C4-2B (cell line): ENCODE results near the gene RAB11A.
"Not testable (repeated sequence)": the region's sequence is repeated elsewhere in the genome, so short reads cannot be mapped to it uniquely, and the experiment has no call there.

Experiments
- H3K27ac ChIP-seq: fragments of 450-650 bp; 2 replicates; pipeline ENCODE4 v1.5.1; 2017
- CTCF ChIP-seq: fragments of 450-650 bp; conservative IDR thresholded peaks from 2 replicates; pipeline ENCODE4 v1.5.1; 2017; ENCODE audit warnings: mild to moderate bottlenecking
- ZFX ChIP-seq: fragments of 450-650 bp; IDR thresholded peaks from 2 replicates; pipeline ENCODE4 v1.6.1; 2017

The RAB11A gene

DNA sequence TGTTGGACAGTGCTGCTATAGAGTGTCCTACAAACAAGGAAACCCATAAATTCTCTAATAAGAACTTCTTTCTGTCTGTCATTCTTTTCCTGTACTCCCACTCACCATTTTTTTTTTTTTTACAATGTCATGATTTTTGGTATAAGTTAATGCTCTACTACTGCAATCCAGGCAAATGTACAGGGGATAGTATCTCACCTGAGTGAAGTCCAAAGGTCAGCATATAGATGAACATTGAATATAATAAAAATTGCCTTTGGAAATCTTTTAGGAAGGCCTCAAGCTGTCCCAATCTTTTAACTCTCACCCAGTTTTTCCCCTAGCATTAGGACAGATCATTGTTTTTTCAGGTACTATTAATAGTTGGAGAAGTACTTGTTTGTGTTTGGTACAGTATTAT, 21.3 kb upstream of the RAB11A start:
- TF ChIP-seq CTCF (no peak), ZFX (no peak)
- no peak overlapping the region for H3K27ac ChIP-seq

- no peak overlapping the region for H3K27ac ChIP-seq
- no peak for TF ChIP-seq CTCF
Observed at GRCh38 chr15:65851981-65852380, 17.3 kb upstream of the RAB11A start.

DNA sequence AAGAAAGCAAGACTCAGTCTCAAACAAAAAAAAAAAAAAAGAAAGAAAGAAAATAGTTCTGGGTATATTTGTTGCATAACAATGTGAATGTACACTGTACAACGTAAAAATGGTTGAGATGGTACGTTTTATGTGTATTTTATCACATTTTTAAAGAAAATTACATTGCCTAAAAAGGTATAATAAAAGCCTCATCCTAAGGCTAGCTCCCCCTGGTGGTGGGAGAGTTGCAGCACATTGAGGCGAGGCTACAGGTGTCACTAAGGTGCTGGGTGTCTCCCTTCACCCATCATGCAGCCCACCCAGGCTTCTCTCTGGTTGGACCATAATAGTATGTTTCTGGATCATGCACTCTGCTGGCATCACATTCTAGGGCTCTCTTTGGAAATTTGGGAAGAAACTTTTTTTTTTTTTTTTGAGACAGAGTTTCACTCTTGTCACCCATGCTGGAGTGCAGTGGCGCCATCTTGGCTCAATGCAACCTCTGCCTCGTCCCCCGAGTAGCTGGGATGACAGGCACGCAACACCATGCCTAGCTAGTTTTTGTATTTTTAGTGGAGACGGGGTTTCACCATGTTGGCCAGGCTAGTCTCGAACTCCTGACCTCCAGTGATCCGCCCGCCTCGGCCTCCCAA, 12.4 kb upstream of the RAB11A start:
- no peak for TF ChIP-seq ZFX
- TF ChIP-seq CTCF: peak; percentile 95
- H3K27ac ChIP-seq: no peak overlapping the region

GRCh38 chr15:65857718-65858402, 11.4 kb upstream of the RAB11A start:
- TF ChIP-seq ZFX (no peak), CTCF (no peak)
- H3K27ac ChIP-seq: no peak overlapping the region

DNA sequence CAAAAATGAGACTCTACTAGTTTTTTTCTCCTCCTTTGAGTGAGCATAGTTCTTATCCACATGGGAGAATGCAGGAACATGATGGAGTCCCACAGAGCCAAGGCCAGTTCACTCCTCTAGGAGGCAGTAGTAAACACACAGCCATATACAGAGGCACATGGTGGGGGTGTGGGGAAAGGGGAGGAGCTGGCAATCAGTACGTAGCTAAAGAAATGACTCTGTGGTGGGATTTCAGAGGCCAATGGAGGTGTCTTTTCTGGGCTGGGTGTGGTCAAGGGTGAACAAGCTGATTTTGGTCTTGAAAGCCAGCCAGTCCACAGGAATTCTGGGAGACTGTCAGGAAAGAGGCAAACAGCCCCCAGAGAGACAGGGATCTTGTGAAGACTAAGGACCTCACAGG, 6.6 kb upstream of the RAB11A start:
- H3K27ac ChIP-seq: no peak overlapping the region
- TF ChIP-seq CTCF: peak; percentile 73
- no peak for TF ChIP-seq ZFX

DNA sequence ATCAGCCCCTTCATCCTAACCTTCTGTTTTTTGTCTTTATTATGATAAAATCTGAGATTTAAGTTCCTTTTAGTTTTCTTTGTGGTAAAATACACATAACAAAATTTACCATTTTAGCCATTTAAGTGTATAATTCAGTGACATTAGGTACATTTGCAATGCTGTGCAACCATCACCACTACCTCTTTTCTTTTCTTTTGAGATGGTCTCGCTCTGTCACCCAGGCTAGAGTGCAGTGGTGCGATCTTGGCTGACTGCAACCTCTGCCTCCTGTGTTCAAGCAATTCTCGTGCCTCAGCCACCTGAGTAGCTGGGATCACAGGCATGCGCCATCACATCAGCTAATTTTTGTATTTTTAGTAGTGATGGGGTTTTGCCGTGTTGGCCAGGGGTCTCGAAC, 6.2 kb upstream of the RAB11A start:
- no peak overlapping the region for H3K27ac ChIP-seq
- TF ChIP-seq CTCF (no peak), ZFX (no peak)

DNA sequence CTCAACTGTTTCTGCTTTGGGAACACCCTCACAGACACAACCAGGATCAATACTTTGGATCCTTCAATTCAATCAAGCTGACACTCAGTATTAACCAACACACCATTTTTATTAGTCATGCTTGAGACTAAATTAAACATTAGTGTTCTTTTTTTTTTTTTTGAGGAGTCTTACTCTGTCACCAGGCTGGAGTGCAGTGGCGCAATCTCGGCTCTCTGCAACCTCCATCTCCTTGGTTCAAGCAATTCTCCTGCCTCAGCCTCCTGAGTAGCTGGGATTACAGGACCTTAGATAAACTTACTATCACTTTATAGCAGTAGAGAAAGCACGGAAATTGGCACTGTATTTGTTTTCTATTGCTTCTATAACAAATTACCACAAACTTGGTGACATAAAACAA, 2.0 kb upstream of the RAB11A start:
- no peak overlapping the region for H3K27ac ChIP-seq
- TF ChIP-seq ZFX: no peak
- TF ChIP-seq CTCF: no peak

- H3K27ac ChIP-seq: not testable (repeated sequence)
Observed at GRCh38 chr15:65867933-65868332, 1.4 kb upstream of the RAB11A start.
